Prostate gland (tissue), 2 donors: ENCODE results near the gene VPS41. TPM values are rescaled to one million over a fixed set of nuclear protein-coding genes. Genes with fewer than 3 reads are reported as not detected.

Experiments
- DNase-seq: peaks from one replicate; pipeline ENCODE4 v3.0.0-alpha.2; 2019; ENCODE audit warnings: low spot score
- H3K27ac ChIP-seq, 2 donors: fragments of 200-600 bp; sonication (generic); 2 replicates each; pipeline ENCODE4 v1.5.1; 2017 to 2019
- H3K27me3 ChIP-seq: fragments of 200-600 bp; sonication (generic); replicated peaks from 2 replicates; pipeline ENCODE4 v1.5.1; 2019; ENCODE audit not compliant: insufficient read depth
- H3K36me3 ChIP-seq, 2 donors: fragments of 200-600 bp; sonication (generic); 1 replicate in 1 of 2; 2 replicates in 1 of 2; pipeline versions ENCODE4 v1.5.1 to v1.8.1; 2017 to 2019
- H3K4me1 ChIP-seq: fragments of 200-600 bp; sonication (generic); replicated peaks from 2 replicates; pipeline ENCODE4 v1.5.1; 2019
- H3K4me3 ChIP-seq, 2 donors: fragments of 200-600 bp; sonication (generic); 2 replicates each; pipeline ENCODE4 v1.5.1; 2017 to 2019
- H3K9me3 ChIP-seq: fragments of 200-600 bp; sonication (generic); 2 replicates; pipeline ENCODE4 v1.5.1; 2017
- CTCF ChIP-seq, 4 experiments: fragments of 200-600 bp in 2 of 4; fragments of 450-650 bp in 2 of 4; sonication (generic) in 2 of 4; IDR thresholded peaks; 1 replicate in 3 of 4; 2 replicates in 1 of 4; pipeline ENCODE4 v1.5.1; 2016 to 2019; ENCODE audit warnings: antibody characterized with exemption in 4 of 4, mild to moderate bottlenecking in 2 of 4, moderate library complexity in 2 of 4
- POLR2A ChIP-seq: fragments of 450-650 bp; IDR thresholded peaks from one replicate; pipeline ENCODE4 v1.6.1; 2016; ENCODE audit warnings: antibody characterized with exemption, mild to moderate bottlenecking
- POLR2AphosphoS5 ChIP-seq: sonication (generic); formaldehyde crosslinking; IDR thresholded peaks from one replicate; pipeline ENCODE4 v1.6.1; 2017; ENCODE audit warnings: antibody characterized with exemption
- WGBS: methylation state at CpG from one replicate; pipeline ENCODE4 v1.1.5; 2018; 5-methylcytosine and 5-hydroxymethylcytosine counted together
- intact Hi-C: fragments of 100-400 bp; cut with DNase I; formaldehyde crosslinking; loops from one replicate; pipeline ENCODE4 v1.14.2; 2022
- total RNA-seq, 2 donors: library from RNA; depleted of rRNA; stranded (reverse); fragments of >200 nt; gene quantifications; one replicate each; pipeline ENCODE4 v1.1.0, GENCODE V29; 2016

VPS41 gene
- total RNA-seq, 2 donors from 2014 or later = 30.8 to 39.7 TPM

GRCh38 chr7:38880035-38880434 is 29.0 kb downstream of the VPS41 start:
- H3K27me3 ChIP-seq = no peaks in the 10 kb centered on the region
- TF ChIP-seq POLR2A = no peak
- no peaks in the 10 kb centered on the region for H3K4me1 ChIP-seq
- DNase-seq = no peak
- intact Hi-C loops = no loop called here
- 96% methylated on average over 1 of the region's 1 CpG for WGBS
- H3K36me3 ChIP-seq = no peaks in the 10 kb centered on the region
- H3K27ac ChIP-seq = no peak overlapping the region
- no peaks in the 10 kb centered on the region for H3K9me3 ChIP-seq
- no peak overlapping the region for H3K4me3 ChIP-seq

GRCh38 chr7:38878694-38879457 is 30.1 kb downstream of the VPS41 start:
- Histone ChIP-seq H3K9me3 (no peaks in the 10 kb centered on the region), H3K4me1 (no peaks in the 10 kb centered on the region), H3K36me3 (no peaks in the 10 kb centered on the region), H3K4me3 (no peak overlapping the region), H3K27me3 (no peaks in the 10 kb centered on the region), H3K27ac (no peak overlapping the region)
- WGBS = 85% methylated on average over 8 of the region's 8 CpGs
- intact Hi-C loops = no loop called here
- TF ChIP-seq POLR2A = no peak
- no peak for TF ChIP-seq POLR2AphosphoS5
- TF ChIP-seq CTCF (IDR thresholded peaks at IDR 0.05) = no peak
- no peak for DNase-seq

GRCh38 chr7:38873433-38873832 is 35.6 kb downstream of the VPS41 start:
- no peaks in the 10 kb centered on the region for H3K4me1 ChIP-seq
- intact Hi-C loops = no loop called here
- WGBS = 75% methylated on average over 4 of the region's 4 CpGs
- H3K4me3 ChIP-seq = no peak overlapping the region
- DNase-seq = no peak
- H3K36me3 ChIP-seq = no peaks in the 10 kb centered on the region
- TF ChIP-seq POLR2AphosphoS5 = no peak
- no peak for TF ChIP-seq CTCF (IDR thresholded peaks at IDR 0.05)
- TF ChIP-seq POLR2A = no peak
- H3K27me3 ChIP-seq = no peaks in the 10 kb centered on the region
- no peaks in the 10 kb centered on the region for H3K9me3 ChIP-seq
- no peak overlapping the region for H3K27ac ChIP-seq

GRCh38 chr7:38872202-38872601 is 36.8 kb downstream of the VPS41 start:
- no peak for DNase-seq
- WGBS = 90% methylated on average over 5 of the region's 5 CpGs
- no peaks in the 10 kb centered on the region for H3K4me1 ChIP-seq

GRCh38 chr7:38870147-38870546 is 38.8 kb downstream of the VPS41 start:
- no peak for DNase-seq
- no peak overlapping the region for H3K27ac ChIP-seq
- intact Hi-C loops = no loop called here

More at GRCh38 chr7:38872202-38872601, 36.8 kb downstream of the VPS41 start:
- no peaks in the 10 kb centered on the region for H3K9me3 ChIP-seq
- no peak overlapping the region for H3K4me3 ChIP-seq
- TF ChIP-seq POLR2A (no peak), CTCF (IDR thresholded peaks at IDR 0.05) (no peak), POLR2AphosphoS5 (no peak)
- no peaks in the 10 kb centered on the region for H3K27me3 ChIP-seq
- no peak overlapping the region for H3K27ac ChIP-seq
- intact Hi-C loops = no loop called here
- no peaks in the 10 kb centered on the region for H3K36me3 ChIP-seq

More at GRCh38 chr7:38870147-38870546, 38.8 kb downstream of the VPS41 start:
- Histone ChIP-seq H3K27me3 (no peaks in the 10 kb centered on the region), H3K9me3 (no peaks in the 10 kb centered on the region), H3K4me3 (no peak overlapping the region), H3K4me1 (no peaks in the 10 kb centered on the region), H3K36me3 (no peaks in the 10 kb centered on the region)
- no peak for TF ChIP-seq POLR2AphosphoS5
- TF ChIP-seq POLR2A = no peak
- TF ChIP-seq CTCF (IDR thresholded peaks at IDR 0.05) = no peak
- WGBS = 74% methylated on average over 3 of the region's 3 CpGs
